Smooth muscle cell (in vitro differentiated cells): ENCODE data around the gene PRTG. TPM values are rescaled to one million over a fixed set of nuclear protein-coding genes. Genes with fewer than 3 reads are reported as not detected.

Source experiments
- DNase-seq: peaks from one replicate; lab custom pipeline; 2025; ENCODE audit not compliant: unreplicated experiment; lab: John Stamatoyannopoulos, UW
- H2AFZ ChIP-seq: fragments of 200-600 bp; sonication (generic); 2 replicates; pipeline ENCODE4 v1.6.0; 2016; ENCODE audit warnings: antibody characterized with exemption, low read depth, mild to moderate bottlenecking
- H3F3A ChIP-seq: fragments of 200-600 bp; sonication (generic); 2 replicates; pipeline ENCODE4 v1.6.0; 2017; ENCODE audit warnings: antibody characterized with exemption, low read depth
- H3K27ac ChIP-seq: fragments of 200-600 bp; sonication (generic); 2 replicates; pipeline ENCODE4 v1.5.1; 2016; ENCODE audit warnings: low read depth, mild to moderate bottlenecking
- H3K27me3 ChIP-seq: fragments of 200-600 bp; sonication (generic); 2 replicates; pipeline ENCODE4 v1.6.1; 2016; ENCODE audit warnings: low read depth, mild to moderate bottlenecking
- H3K36me3 ChIP-seq: fragments of 200-600 bp; sonication (generic); 2 replicates; pipeline ENCODE4 v1.5.1; 2016; ENCODE audit warnings: low read depth
- H3K4me1 ChIP-seq: fragments of 200-600 bp; sonication (generic); 2 replicates; pipeline ENCODE4 v1.5.1; 2016; ENCODE audit warnings: low read depth
- H3K4me2 ChIP-seq: fragments of 200-600 bp; sonication (generic); 2 replicates; pipeline ENCODE4 v1.6.0; 2016; ENCODE audit warnings: mild to moderate bottlenecking
- H3K4me3 ChIP-seq: fragments of 200-600 bp; sonication (generic); 2 replicates; pipeline ENCODE4 v1.5.1; 2016; ENCODE audit warnings: mild to moderate bottlenecking
- H3K79me2 ChIP-seq: fragments of 200-600 bp; sonication (generic); 2 replicates; pipeline ENCODE4 v1.6.0; 2016; ENCODE audit warnings: low read depth, mild to moderate bottlenecking
- H3K9ac ChIP-seq: fragments of 200-600 bp; sonication (generic); 2 replicates; pipeline ENCODE4 v1.6.0; 2016; ENCODE audit warnings: low read depth
- H3K9me3 ChIP-seq: fragments of 200-600 bp; sonication (generic); replicated peaks from 2 replicates; pipeline ENCODE4 v1.5.1; 2016; ENCODE audit warnings: low read depth
- H4K20me1 ChIP-seq: fragments of 200-600 bp; sonication (generic); 2 replicates; pipeline ENCODE4 v1.6.0; 2016; ENCODE audit warnings: low read depth
- CTCF ChIP-seq: fragments of 200-600 bp; sonication (generic); IDR thresholded peaks from 2 replicates; pipeline ENCODE4 v1.5.1; 2017; ENCODE audit warnings: borderline replicate concordance, mild to moderate bottlenecking, antibody characterized with exemption; ENCODE audit not compliant: insufficient read depth, poor library complexity, severe bottlenecking
- WGBS: methylation state at CpG from one replicate; pipeline ENCODE4 v1.1.7; 2016; ENCODE audit warnings: low lambda C conversion rate; 5-methylcytosine and 5-hydroxymethylcytosine counted together
- polyA plus RNA-seq: library from polyadenylated mRNA; unstranded; fragments of >200 nt; fragmentation: Nextera tagmentation; extraction: Ambion mirVana; gene quantifications from 2 replicates; pipeline ENCODE4 v1.2.1, GENCODE V29; 2016
- total RNA-seq: library from RNA; depleted of rRNA; stranded (reverse); fragments of >200 nt; gene quantifications from 2 replicates; pipeline ENCODE4 v1.2.3, GENCODE V29; 2014

PRTG gene
- total and polyA plus RNA-seq, 2 experiments from 2014 or later: 2.4 to 17.2 TPM

- Histone ChIP-seq H3K9me3 (no peaks in the 10 kb centered on the region), H3F3A (peaks cover 20% of the 10 kb centered on the region), H3K36me3 (no peaks in the 10 kb centered on the region), H3K27ac (no peak overlapping the region), H4K20me1 (no peaks in the 10 kb centered on the region), H2AFZ (peak overlapping the region; percentile 96), H3K27me3 (no peaks in the 10 kb centered on the region), H3K4me1 (peaks cover 45% of the 10 kb centered on the region), H3K79me2 (peaks cover 23% of the 10 kb centered on the region), H3K4me3 (peak overlapping the region; percentile 93), H3K9ac (peak overlapping the region; percentile 16), H3K4me2 (peak overlapping the region; percentile 99)
- no peak for DNase-seq
- 1% methylated on average over 34 of the region's 34 CpGs for WGBS
- no peak for TF ChIP-seq CTCF
These were observed 987 bp downstream of the PRTG start for GRCh38 chr15:55741833-55742497.

- TF ChIP-seq CTCF: no peak
- peak overlapping the region; percentile 96 for H2AFZ ChIP-seq
- no peak for DNase-seq
- peaks cover 23% of the 10 kb centered on the region for H3K79me2 ChIP-seq
- no peaks in the 10 kb centered on the region for H4K20me1 ChIP-seq
- H3F3A ChIP-seq: peaks cover 20% of the 10 kb centered on the region
- H3K27ac ChIP-seq: no peak overlapping the region
- no peaks in the 10 kb centered on the region for H3K9me3 ChIP-seq
- H3K36me3 ChIP-seq: no peaks in the 10 kb centered on the region
- H3K9ac ChIP-seq: peak overlapping the region; percentile 16
- 2% methylated on average over 21 of the region's 21 CpGs for WGBS
- H3K27me3 ChIP-seq: no peaks in the 10 kb centered on the region
- peak overlapping the region; percentile 99 for H3K4me2 ChIP-seq
- H3K4me3 ChIP-seq: peak overlapping the region; percentile 93
- peaks cover 53% of the 10 kb centered on the region for H3K4me1 ChIP-seq
These were observed 1.7 kb downstream of the PRTG start for GRCh38 chr15:55740981-55741832.

- Histone ChIP-seq H3F3A (peaks cover 20% of the 10 kb centered on the region), H3K9ac (peak overlapping the region; percentile 4), H3K79me2 (peaks cover 25% of the 10 kb centered on the region), H3K27me3 (no peaks in the 10 kb centered on the region), H3K36me3 (no peaks in the 10 kb centered on the region), H3K27ac (no peak overlapping the region), H3K9me3 (no peaks in the 10 kb centered on the region), H3K4me1 (peaks cover 61% of the 10 kb centered on the region), H2AFZ (peak overlapping the region; percentile 69), H4K20me1 (no peaks in the 10 kb centered on the region), H3K4me3 (peak overlapping the region; percentile 93), H3K4me2 (peak overlapping the region; percentile 99)
- DNase-seq: no peak
- TF ChIP-seq CTCF: no peak
- 27% methylated on average over 11 of the region's 11 CpGs for WGBS
These were observed 2.5 kb downstream of the PRTG start for GRCh38 chr15:55740359-55740878.
